Measurements from ENCODE around the gene RBMX.

Gene RBMX

DNA sequence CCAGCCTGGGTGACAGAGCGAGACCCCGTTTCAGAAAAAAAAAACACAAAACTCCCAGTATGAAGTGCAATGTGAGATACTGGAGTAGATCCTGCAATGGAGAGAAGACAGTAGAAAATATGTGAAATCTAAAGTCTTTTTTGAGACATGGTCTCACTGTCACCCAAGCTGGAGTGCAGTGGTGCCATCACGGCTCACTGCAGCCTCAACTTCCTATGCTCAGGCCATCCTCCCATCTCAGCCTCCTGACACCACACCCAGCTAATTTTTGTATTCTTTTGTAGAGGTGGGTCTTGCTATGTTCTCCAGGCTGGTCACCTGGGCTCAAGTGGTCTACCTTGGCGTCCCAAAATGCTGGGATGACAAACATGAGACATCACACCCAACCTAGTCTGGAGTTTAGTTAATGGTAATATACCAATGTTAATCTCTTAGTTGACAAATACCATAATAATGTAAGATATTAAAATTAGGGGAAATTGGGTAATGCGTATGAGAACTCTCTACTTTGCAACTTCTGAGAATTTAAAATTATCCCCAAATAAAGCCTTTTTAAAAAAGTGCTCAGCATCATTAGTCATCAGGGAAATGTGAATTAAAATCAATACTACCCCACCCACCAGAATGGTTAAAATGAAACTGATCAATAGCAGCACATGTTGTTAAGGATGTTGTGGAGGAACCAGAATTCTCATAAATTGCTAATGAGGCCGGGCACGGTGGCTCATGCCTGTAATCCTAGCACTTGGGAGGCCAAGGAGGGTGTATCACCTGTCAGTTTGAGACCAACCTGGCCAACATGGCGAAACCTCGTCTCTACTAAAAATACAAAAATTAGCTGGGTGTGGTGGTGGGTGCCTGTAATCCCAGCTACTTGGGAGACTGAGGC lies 15.0 kb downstream of the RBMX start:
- no peak for TF ChIP-seq CTCF (IDR thresholded peaks at IDR 0.05; ENCODE audit: low read depth, low read length, missing control alignments)
- H3K4me3 ChIP-seq (replicated peaks; ENCODE audit: low read depth, low read length), result no peak overlapping the region
- no peak for DNase-seq (ENCODE audit: extremely low read depth, low read depth)

- H3K4me3 ChIP-seq (replicated peaks; ENCODE audit: low read depth, low read length), result no peak overlapping the region
- no peak for DNase-seq (ENCODE audit: extremely low read depth, low read depth)
- no peak for TF ChIP-seq CTCF (IDR thresholded peaks at IDR 0.05; ENCODE audit: low read depth, low read length, missing control alignments)
These were observed 16.7 kb downstream of the RBMX start for GRCh38 chrX:136863826-136864225.

DNA sequence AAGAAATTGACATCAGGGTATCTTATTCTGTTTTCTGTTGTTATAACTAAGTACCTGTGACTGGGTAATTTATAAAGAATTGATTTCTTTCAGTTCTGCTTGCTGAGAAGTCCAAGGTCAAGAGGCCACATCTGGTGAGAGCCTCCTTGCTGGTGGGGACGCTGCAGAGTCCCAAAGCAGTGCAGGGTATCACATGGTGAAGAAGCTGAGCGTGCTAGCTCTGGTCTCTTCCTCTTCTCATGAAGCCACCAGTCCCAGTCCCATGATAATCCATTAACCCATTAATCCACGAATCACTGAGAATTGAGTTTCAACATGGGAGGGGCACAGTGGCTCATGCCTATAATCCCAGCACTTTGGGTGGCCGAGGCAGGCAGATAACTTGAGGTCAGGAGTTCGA lies 18.0 kb downstream of the RBMX start:
- no peak overlapping the region for H3K4me3 ChIP-seq (replicated peaks; ENCODE audit: low read depth, low read length)
- no peak for TF ChIP-seq CTCF (IDR thresholded peaks at IDR 0.05; ENCODE audit: low read depth, low read length, missing control alignments)
- DNase-seq (ENCODE audit: extremely low read depth, low read depth), result no peak

GRCh38 chrX:136861877-136862276 lies 18.6 kb downstream of the RBMX start:
- no peak for DNase-seq (ENCODE audit: extremely low read depth, low read depth)
- H3K4me3 ChIP-seq (replicated peaks; ENCODE audit: low read depth, low read length), result no peak overlapping the region
- no peak for TF ChIP-seq CTCF (IDR thresholded peaks at IDR 0.05; ENCODE audit: low read depth, low read length, missing control alignments)

- TF ChIP-seq CTCF (IDR thresholded peaks at IDR 0.05; ENCODE audit: low read depth, low read length, missing control alignments), result no peak
- H3K4me3 ChIP-seq (replicated peaks; ENCODE audit: low read depth, low read length), result no peak overlapping the region
- no peak for DNase-seq (ENCODE audit: extremely low read depth, low read depth)
These were observed 22.3 kb downstream of the RBMX start for GRCh38 chrX:136858007-136858756.

DNA sequence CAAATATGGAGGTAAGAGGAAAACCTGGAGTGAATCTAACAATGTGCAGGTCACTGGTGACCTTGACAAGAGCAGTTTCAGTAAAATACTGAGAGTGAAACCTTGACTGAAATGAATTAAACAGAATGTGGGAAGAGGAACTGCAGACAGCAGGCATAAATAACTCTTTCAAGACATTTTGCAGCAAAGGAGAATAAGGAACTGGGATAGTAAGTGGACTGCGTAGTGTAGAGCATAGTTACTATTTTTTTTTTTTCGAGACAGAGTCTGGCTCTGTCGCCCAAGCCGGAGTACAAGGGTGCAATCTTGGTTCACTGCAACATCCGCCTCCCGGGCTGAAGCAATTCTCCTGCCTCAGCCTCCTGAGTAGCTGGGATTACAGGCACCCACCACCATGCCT lies 24.0 kb downstream of the RBMX start:
- DNase-seq (ENCODE audit: extremely low read depth, low read depth), result no peak
- TF ChIP-seq CTCF (IDR thresholded peaks at IDR 0.05; ENCODE audit: low read depth, low read length, missing control alignments), result no peak
- H3K4me3 ChIP-seq (replicated peaks; ENCODE audit: low read depth, low read length), result no peak overlapping the region

Measured in HFF-Myc (cell line).